ENCODE data around the gene F11. TPM values are rescaled to one million over a fixed set of nuclear protein-coding genes. Genes with fewer than 3 reads are reported as not detected.

F11 gene
- total RNA-seq, 4 donors from 2014 or later = not detected

DNA sequence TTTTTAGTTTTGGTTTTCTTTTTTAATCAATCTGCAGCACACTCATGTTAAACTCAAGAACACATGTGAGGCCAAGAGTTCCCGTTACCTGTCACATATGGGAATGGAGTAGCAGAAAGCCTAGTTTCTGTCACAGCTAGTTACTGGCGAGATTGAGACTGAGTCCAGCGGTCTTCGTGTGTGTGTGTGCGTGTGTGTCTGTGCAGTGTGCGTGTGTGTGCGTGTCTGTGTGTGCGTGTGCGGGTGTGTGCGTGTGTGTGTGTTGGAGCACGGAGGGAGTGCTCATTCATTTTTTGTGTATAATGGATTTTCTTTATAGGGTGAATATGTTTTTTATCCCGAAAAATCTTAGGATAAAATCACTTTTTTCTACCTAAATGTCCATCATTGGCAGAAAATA is 19.2 kb downstream of the F11 start:
- no peaks in the 10 kb centered on the region for H3K4me1 ChIP-seq
- no peaks in the 10 kb centered on the region for H3K36me3 ChIP-seq
- H3K4me3 ChIP-seq = no peak overlapping the region
- no peak for DNase-seq
- H3K27me3 ChIP-seq = peaks cover 0 to 4% (median 0%) of the 10 kb centered on the region in 4 donors
- H3K27ac ChIP-seq = no peak overlapping the region
- intact Hi-C loops (cut with DNase I) = no loop called here
- WGBS, 2 donors = 87 to 88% methylated on average over 12 of the region's 12 CpGs
- no peak for TF ChIP-seq POLR2A (IDR thresholded peaks at IDR 0.05)
- TF ChIP-seq, protein P1, sequence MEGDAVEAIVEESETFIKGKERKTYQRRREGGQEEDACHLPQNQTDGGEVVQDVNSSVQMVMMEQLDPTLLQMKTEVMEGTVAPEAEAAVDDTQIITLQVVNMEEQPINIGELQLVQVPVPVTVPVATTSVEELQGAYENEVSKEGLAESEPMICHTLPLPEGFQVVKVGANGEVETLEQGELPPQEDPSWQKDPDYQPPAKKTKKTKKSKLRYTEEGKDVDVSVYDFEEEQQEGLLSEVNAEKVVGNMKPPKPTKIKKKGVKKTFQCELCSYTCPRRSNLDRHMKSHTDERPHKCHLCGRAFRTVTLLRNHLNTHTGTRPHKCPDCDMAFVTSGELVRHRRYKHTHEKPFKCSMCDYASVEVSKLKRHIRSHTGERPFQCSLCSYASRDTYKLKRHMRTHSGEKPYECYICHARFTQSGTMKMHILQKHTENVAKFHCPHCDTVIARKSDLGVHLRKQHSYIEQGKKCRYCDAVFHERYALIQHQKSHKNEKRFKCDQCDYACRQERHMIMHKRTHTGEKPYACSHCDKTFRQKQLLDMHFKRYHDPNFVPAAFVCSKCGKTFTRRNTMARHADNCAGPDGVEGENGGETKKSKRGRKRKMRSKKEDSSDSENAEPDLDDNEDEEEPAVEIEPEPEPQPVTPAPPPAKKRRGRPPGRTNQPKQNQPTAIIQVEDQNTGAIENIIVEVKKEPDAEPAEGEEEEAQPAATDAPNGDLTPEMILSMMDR (IDR thresholded peaks at IDR 0.05) = no peak
- no peaks in the 10 kb centered on the region for H3K9me3 ChIP-seq

DNA sequence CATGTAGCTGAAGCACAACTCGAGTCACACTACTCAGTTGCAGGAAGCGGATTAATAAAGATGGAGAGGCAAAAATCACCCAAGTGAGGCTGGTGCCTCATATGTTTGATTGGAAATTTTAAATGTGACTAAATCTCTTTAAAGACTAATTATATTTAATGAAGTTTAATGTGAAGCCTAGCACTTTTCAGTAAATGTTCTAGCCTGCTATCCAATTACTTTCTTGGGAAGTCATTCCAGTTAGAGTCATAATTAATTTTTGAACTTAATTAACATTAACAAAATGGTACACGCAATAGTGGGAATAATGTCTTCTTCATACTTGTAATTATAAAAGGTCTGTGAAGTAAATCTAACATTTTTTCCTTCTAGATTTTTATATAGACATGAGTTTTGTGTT is 20.6 kb downstream of the F11 start:
- H3K27ac ChIP-seq = no peak overlapping the region
- no peaks in the 10 kb centered on the region for H3K9me3 ChIP-seq
- no peak for DNase-seq
- H3K4me1 ChIP-seq = no peaks in the 10 kb centered on the region
- intact Hi-C loops (cut with DNase I) = no loop called here
- H3K4me3 ChIP-seq = no peak overlapping the region
- H3K27me3 ChIP-seq = peaks cover 0 to 4% (median 0%) of the 10 kb centered on the region in 4 donors
- 83 to 88% methylated on average over 3 of the region's 3 CpGs for WGBS, 2 donors
- H3K36me3 ChIP-seq = no peaks in the 10 kb centered on the region
- TF ChIP-seq, protein P1 (IDR thresholded peaks at IDR 0.05) = no peak
- no peak for TF ChIP-seq POLR2A (IDR thresholded peaks at IDR 0.05)

DNA sequence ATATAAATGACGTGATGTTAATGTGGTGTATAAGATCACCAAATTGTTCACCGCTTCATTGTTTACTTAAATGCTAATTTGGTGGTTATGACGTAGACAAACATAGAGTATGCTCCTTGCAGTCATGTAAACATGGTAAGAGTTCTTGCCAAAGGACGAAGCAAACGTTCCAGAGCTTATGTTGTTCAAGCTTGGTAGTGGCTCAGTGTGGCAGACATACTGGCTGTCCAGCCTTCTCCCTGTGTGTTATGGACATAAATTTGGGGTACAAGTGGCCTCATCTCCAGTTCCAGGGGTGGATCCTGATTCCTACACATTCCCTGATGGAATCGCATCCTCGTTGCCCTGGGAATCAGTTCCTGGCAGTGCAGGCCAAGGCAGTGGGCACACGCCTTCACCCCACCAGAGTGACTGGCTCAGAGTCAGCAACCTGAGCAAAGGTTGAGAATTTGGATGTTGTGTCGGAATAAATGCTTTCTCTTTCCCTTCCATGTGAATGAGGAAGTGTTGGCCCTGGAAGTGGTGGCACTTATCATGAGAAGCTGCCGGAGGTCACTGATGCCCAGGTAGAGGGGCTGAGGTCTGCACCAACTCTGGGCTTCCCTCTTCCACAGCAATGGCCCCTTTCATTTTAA is 25.4 kb downstream of the F11 start:
- intact Hi-C loops (cut with DNase I) = no loop called here
- Histone ChIP-seq H3K4me3 (no peak overlapping the region), H3K27ac (no peak overlapping the region), H3K4me1 (no peaks in the 10 kb centered on the region), H3K9me3 (no peaks in the 10 kb centered on the region), H3K27me3 (peaks cover 0 to 10% (median 0%) of the 10 kb centered on the region in 4 donors), H3K36me3 (no peaks in the 10 kb centered on the region)
- DNase-seq = no peak
- 72 to 73% methylated on average over 9 to 10 of the region's 10 CpGs for WGBS, 2 donors
- TF ChIP-seq, protein P1 (IDR thresholded peaks at IDR 0.05) = no peak
- TF ChIP-seq POLR2A (IDR thresholded peaks at IDR 0.05) = no peak

DNA sequence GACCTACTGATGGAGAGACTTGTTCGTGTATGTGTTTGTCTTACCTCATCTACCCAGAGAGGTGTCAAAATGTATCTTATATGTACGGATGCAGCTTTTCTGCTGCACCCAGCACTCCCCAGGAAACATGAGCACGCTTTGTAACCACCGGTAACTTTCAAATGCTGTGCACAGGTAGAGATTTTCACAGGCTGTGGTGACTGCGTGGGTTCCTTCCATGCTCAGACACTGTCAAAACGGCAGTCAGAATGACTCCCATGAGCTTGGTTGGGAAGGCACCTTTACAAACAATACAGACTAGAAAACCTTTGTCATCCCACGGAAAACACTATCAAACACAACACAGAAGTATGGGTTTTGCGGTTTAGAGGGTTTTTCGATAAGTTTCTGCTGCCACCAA is 28.2 kb downstream of the F11 start:
- intact Hi-C loops (cut with DNase I) = no loop called here
- WGBS, 2 donors = 69 to 75% methylated on average over 9 of the region's 9 CpGs

DNA sequence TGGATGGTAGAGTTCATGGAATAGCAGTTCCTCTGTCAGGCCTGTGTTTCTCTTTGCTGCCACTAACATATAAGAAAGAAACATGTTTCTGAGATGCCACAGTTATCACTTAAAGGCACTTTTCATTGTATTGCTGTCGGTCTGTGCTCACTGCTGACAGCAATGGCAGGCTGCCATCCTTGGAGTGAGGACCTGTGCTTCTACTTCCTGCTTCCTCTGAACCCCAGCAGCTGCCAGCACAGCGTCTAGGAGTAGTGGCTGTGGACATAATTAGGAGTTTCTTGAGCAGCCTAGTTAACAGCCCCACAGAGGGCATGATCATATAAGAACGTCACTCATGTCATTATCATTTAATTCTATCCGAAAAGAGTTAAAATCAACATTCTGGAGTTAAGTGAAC is 30.5 kb downstream of the F11 start:
- no peaks in the 10 kb centered on the region for H3K4me1 ChIP-seq
- H3K4me3 ChIP-seq = no peak overlapping the region
- 48 to 74% methylated on average over 3 to 4 of the region's 4 CpGs for WGBS, 2 donors
- H3K27ac ChIP-seq = no peak overlapping the region
- no peaks in the 10 kb centered on the region for H3K9me3 ChIP-seq
- no peaks in the 10 kb centered on the region for H3K36me3 ChIP-seq
- TF ChIP-seq, protein P1 (IDR thresholded peaks at IDR 0.05) = no peak
- TF ChIP-seq POLR2A (IDR thresholded peaks at IDR 0.05) = no peak
- intact Hi-C loops (cut with DNase I) = loop anchor here (5.0 kb wide), 1 partner anchor 291 kb away; no protein-coding TSS in a partner anchor
- no peak for DNase-seq
- H3K27me3 ChIP-seq = peaks cover 0 to 25% (median 0%) of the 10 kb centered on the region in 4 donors

More for the DNA sequence above, 28.2 kb downstream of the F11 start:
- DNase-seq = no peak
- Histone ChIP-seq H3K4me1 (no peaks in the 10 kb centered on the region), H3K36me3 (no peaks in the 10 kb centered on the region), H3K9me3 (no peaks in the 10 kb centered on the region), H3K27ac (no peak overlapping the region), H3K4me3 (no peak overlapping the region), H3K27me3 (peaks cover 0 to 28% (median 0%) of the 10 kb centered on the region in 4 donors)
- no peak for TF ChIP-seq POLR2A (IDR thresholded peaks at IDR 0.05)
- TF ChIP-seq, protein P1 (IDR thresholded peaks at IDR 0.05) = no peak

All from esophagus squamous epithelium (tissue), 5 donors.